GM19467 (cell line): ENCODE results near the gene LRRC41.
"Not testable (repeated sequence)": the region's sequence is repeated elsewhere in the genome, so short reads cannot be mapped to it uniquely, and the experiment has no call there.

Source experiments
- ATAC-seq: cut with Tn5 transposase; IDR thresholded peaks from one replicate; pipeline ENCODE4 v1.9.1; 2021; ENCODE audit warnings: mild to moderate bottlenecking, moderate library complexity; ENCODE audit not compliant: unreplicated experiment

LRRC41 gene

GRCh38 chr1:46325285-46326076, 22.1 kb upstream of the LRRC41 start:
- ATAC-seq, result not testable (repeated sequence)

DNA sequence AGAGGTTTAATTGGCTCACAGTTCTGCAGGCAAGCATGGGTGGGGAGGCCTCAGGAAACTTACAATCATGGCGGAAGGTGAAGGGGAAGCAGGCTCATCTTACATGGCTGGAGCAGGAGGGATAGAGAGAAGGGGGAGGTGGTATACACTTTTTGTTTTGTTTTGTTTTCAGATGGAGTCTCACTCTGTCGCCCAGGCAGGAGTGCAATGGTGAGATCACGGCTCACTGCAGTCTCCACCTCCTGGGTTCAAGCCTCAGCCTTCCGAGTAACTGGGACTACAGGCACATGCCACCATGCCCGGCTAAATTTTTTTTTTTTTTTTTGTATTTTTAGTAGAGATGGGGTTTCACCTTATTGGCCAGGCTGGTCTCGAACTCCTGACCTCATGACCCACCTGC, 18.8 kb upstream of the LRRC41 start:
- ATAC-seq, result not testable (repeated sequence)

GRCh38 chr1:46319960-46320914, 16.8 kb upstream of the LRRC41 start:
- not testable (repeated sequence) for ATAC-seq

- not testable (repeated sequence) for ATAC-seq
Observed at GRCh38 chr1:46319301-46319700, 15.9 kb upstream of the LRRC41 start.

- no peak for ATAC-seq
Observed at GRCh38 chr1:46317323-46317722, 13.9 kb upstream of the LRRC41 start.

GRCh38 chr1:46315669-46316403, 12.4 kb upstream of the LRRC41 start:
- no peak for ATAC-seq

DNA sequence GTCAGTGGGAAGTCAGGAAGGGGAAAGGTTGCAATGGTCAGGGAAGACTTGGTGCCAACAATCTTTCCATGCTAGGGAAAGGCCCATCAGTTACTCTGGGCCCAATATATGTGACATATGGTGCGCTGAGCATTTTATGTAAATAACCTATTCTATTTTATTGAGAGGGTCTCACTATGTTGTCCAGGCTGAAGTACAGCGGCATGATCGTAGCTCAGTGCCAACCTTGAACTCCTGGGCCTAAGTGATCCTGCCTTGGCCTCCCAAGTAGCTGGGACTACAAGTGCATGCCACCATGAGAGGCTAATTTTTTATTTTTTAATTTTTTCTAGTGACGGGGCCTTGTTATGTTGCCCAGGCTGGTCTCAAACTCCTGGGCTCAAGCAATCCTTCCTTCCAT, 6.9 kb upstream of the LRRC41 start:
- no peak for ATAC-seq

GRCh38 chr1:46309401-46310159, 6.2 kb upstream of the LRRC41 start:
- no peak for ATAC-seq

DNA sequence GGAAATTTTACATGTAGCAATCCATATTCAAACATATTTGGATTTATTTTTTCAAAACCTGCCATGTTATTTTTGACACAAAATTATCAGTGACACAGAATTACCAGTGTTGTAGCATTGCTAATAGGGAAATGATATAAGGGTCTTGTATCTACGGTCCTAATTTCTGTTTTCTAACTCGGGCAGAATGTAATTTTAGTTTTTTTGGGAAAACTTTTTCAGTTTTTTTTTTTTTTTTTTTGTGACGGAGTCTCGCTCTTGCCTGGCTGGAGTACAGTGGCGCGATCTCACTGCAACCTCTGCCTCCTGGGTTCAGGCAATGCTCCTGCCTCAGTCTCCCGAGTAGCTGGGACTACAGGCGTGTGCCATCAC, 2.7 kb upstream of the LRRC41 start:
- ATAC-seq, result no peak

DNA sequence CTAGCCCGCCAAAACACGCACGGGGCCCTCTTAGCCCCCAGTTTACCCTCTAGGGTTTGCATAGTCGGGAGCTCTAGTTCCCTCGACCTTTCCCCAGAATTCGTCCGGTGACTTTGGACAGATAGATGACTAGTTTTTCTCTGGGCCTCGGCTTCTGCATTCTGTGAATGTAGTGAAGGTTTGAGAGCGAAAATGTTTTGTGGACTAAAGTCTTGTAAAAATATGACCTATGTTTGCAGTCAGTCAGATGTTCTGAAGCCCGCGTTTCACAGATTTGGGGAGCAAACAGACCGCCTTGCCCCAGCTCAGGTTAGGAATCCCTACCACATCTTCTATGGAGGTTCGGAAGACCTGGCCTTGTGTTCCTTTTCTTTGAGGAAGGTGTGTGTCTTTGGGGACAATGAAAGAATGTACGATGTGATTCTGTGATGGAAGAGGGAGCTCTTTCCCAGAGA, 483 bp upstream of the LRRC41 start:
- no peak for ATAC-seq

GRCh38 chr1:46302641-46303037, 777 bp downstream of the LRRC41 start:
- peak; percentile 6 for ATAC-seq

GRCh38 chr1:46301808-46302640, 1.4 kb downstream of the LRRC41 start:
- ATAC-seq, result peak; percentile 29

- no peak for ATAC-seq
Observed at GRCh38 chr1:46301406-46301807, 2.0 kb downstream of the LRRC41 start.

- ATAC-seq, result no peak
Observed at GRCh38 chr1:46300673-46301405, 2.6 kb downstream of the LRRC41 start.

DNA sequence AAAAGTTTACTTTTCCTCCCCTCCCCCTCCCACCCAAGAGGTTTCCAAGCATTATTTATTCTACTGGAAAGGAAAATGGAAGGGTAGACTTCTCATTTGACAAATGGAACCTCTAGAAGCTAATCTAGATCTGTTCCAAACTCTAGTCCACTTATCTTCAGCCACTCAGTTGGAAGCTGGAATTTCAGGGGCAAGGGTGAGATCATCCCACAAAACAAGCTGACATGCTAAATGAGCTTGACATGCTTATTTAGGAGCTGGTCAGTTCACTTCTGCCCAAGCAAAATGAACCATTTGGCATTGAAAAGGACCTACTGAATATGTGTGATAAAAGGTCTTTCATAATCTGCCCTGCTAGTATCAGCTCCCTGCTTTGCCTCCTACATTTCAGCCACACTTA, 5.0 kb downstream of the LRRC41 start:
- ATAC-seq, result no peak

DNA sequence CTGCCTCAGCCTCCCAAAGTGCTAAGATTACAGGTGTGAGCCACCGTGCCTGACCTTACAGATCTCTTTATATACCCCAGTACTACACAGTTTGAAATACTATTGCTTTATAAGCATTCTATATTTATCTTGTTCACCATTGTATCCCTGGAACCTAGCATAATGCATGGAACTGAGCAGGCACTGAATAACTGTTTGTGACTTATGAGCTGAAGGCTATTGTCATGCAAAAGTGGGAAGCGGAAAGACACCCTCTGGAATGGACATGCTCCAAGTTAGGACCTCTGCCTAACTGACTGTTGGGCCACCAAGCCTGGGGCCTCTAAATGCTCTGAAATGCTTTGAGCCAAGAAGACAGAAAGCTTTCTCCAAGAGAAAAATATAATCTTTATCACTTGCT, 8.1 kb downstream of the LRRC41 start:
- ATAC-seq, result no peak

DNA sequence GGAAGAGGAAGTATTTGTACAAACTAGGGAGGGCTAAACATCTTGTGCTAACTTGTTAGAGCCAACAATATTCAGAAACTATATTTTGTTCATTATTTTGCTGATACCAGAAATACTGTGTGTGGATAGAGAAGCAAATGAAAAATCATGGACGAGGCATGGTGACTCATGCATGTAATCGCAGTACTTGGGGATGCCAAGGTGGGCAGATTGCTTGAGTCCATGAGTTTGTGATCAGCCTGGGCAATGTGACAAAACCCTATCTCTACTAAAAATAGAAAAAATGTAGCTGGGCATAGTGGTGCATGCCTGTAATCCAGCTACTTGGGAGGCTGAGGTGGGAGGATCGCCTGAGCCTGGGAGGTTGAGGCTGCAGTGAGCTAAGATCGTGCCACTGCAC, 13.4 kb downstream of the LRRC41 start:
- no peak for ATAC-seq

- no peak for ATAC-seq
Observed at GRCh38 chr1:46289134-46289494, 14.3 kb downstream of the LRRC41 start.
